NB4 (cell line): ENCODE results near the gene PALM3.
"Not testable (repeated sequence)": the region's sequence is repeated elsewhere in the genome, so short reads cannot be mapped to it uniquely, and the experiment has no call there.

Experiments used
- DNase-seq: peaks from one replicate; pipeline ENCODE4 v3.0.0; 2010; ENCODE audit warnings: low read depth
- H3K4me3 ChIP-seq: one replicate; pipeline ENCODE4 v1.5.1; 2011; ENCODE audit warnings: mild to moderate bottlenecking, low read depth, low read length, moderate library complexity
- CTCF ChIP-seq: IDR thresholded peaks from one replicate; pipeline ENCODE4 v1.5.1; 2012; ENCODE audit warnings: low read depth, low read length
- MAX ChIP-seq: IDR thresholded peaks from 2 replicates; pipeline ENCODE4 v1.6.1; 2011; ENCODE audit warnings: low read depth, low read length
- MYC ChIP-seq: IDR thresholded peaks from 2 replicates; pipeline ENCODE4 v1.6.1; 2011; ENCODE audit warnings: low read depth, low read length
- POLR2A ChIP-seq: IDR thresholded peaks from 2 replicates; pipeline ENCODE4 v1.6.1; 2011; ENCODE audit warnings: mild to moderate bottlenecking; ENCODE audit not compliant: insufficient read length; ENCODE audit errors: extremely low read depth

PALM3 gene

GRCh38 chr19:14023404-14024235 is 38.3 kb downstream of the PALM3 start:
- TF ChIP-seq CTCF (peak; percentile 71), MAX (no peak)

GRCh38 chr19:14022469-14022868 is 39.4 kb downstream of the PALM3 start:
- no peak overlapping the region for H3K4me3 ChIP-seq
- TF ChIP-seq POLR2A (no peak), CTCF (no peak), MYC (no peak), MAX (no peak)
- no peak for DNase-seq

More at GRCh38 chr19:14023404-14024235, 38.3 kb downstream of the PALM3 start:
- H3K4me3 ChIP-seq, result no peak overlapping the region
- peak; percentile 87 for DNase-seq

- no peak overlapping the region for H3K4me3 ChIP-seq
- TF ChIP-seq MYC (no peak), CTCF (no peak), POLR2A (no peak), MAX (no peak)
- peak; percentile 24 for DNase-seq
These were observed 40.4 kb downstream of the PALM3 start for GRCh38 chr19:14021474-14021873.

GRCh38 chr19:14019739-14020138 is 42.1 kb downstream of the PALM3 start:
- H3K4me3 ChIP-seq, DNase-seq: not testable (repeated sequence)

- DNase-seq, result no peak
- no peak overlapping the region for H3K4me3 ChIP-seq
- TF ChIP-seq MAX (no peak), POLR2A (no peak), CTCF (no peak), MYC (no peak)
These were observed 42.8 kb downstream of the PALM3 start for GRCh38 chr19:14019100-14019499.

GRCh38 chr19:14015524-14016035 is 46.3 kb downstream of the PALM3 start:
- TF ChIP-seq MAX, result no peak
- no peak overlapping the region for H3K4me3 ChIP-seq
- DNase-seq, result no peak

GRCh38 chr19:14012378-14012915 is 49.4 kb downstream of the PALM3 start:
- no peak for DNase-seq
- TF ChIP-seq CTCF, result no peak
- no peak for TF ChIP-seq POLR2A
- no peak for TF ChIP-seq MAX
- no peak for TF ChIP-seq MYC
- no peak overlapping the region for H3K4me3 ChIP-seq
